ENCODE measurements around the gene PPP1R1B. TPM values are rescaled to one million over a fixed set of nuclear protein-coding genes. Genes with fewer than 3 reads are reported as not detected.

Gene PPP1R1B
- total and polyA plus RNA-seq, 2 experiments from 2014 or later, result 3.4 to 5.4 TPM

GRCh38 chr17:39676198-39676819 is 49.6 kb downstream of the PPP1R1B start:
- no peak overlapping the region; the same call in 1 of the 2 replicates for H3K27ac Mint-ChIP-seq
- no peak overlapping the region for H3K4me2 ChIP-seq
- H3K9me2 ChIP-seq (ENCODE audit: insufficient read depth), result no peaks in the 10 kb centered on the region
- H3K9me3 Mint-ChIP-seq, result no peaks in the 10 kb centered on the region
- no peaks in the 10 kb centered on the region for H3F3A ChIP-seq (replicated peaks; ENCODE audit: low read depth)
- no peak for TF ChIP-seq ZNF462 (CRISPR knock-in tag; IDR thresholded peaks at IDR 0.05)
- H3K27me3 ChIP-seq (ENCODE audit: insufficient read depth), result no peaks in the 10 kb centered on the region
- peaks cover 30% of the 10 kb centered on the region for H3K4me1 Mint-ChIP-seq
- no peak overlapping the region for H3K27ac ChIP-seq (ENCODE audit: low read depth)
- no peak overlapping the region for H2AFZ ChIP-seq
- H4K20me1 ChIP-seq (replicated peaks; ENCODE audit: insufficient read depth), result no peaks in the 10 kb centered on the region
- no peak overlapping the region for H3K4me3 Mint-ChIP-seq
- H3K36me3 Mint-ChIP-seq (ENCODE audit: low read depth), result peaks cover 16% of the 10 kb centered on the region; the same call in 2 of the 3 replicates
- H3K4me3 ChIP-seq, result no peak overlapping the region
- ATAC-seq (no peak), DNase-seq (ENCODE audit: low spot score) (no peak)
- H3K27me3 Mint-ChIP-seq (ENCODE audit: insufficient read depth, low read depth, poor library complexity), result peaks cover 27% of the 10 kb centered on the region
- 0 out of 2 replicates have a peak, but pooled peaks cover 5% of the 10 kb centered on the region for H3K4me1 ChIP-seq (ENCODE audit: insufficient read depth)
- H3K79me2 ChIP-seq (replicated peaks; ENCODE audit: insufficient read depth), result no peaks in the 10 kb centered on the region
- no peaks in the 10 kb centered on the region for H3K36me3 ChIP-seq (ENCODE audit: insufficient read depth)

- no peaks in the 10 kb centered on the region for H3K36me3 ChIP-seq (ENCODE audit: insufficient read depth)
- H3K27me3 Mint-ChIP-seq (ENCODE audit: insufficient read depth, low read depth, poor library complexity), result peaks cover 27% of the 10 kb centered on the region
- H3K4me2 ChIP-seq, result no peak overlapping the region
- no peaks in the 10 kb centered on the region for H3K27me3 ChIP-seq (ENCODE audit: insufficient read depth)
- DNase-seq (ENCODE audit: low spot score) (no peak), ATAC-seq (no peak)
- no peaks in the 10 kb centered on the region for H3K9me3 Mint-ChIP-seq
- no peak overlapping the region for H3K27ac ChIP-seq (ENCODE audit: low read depth)
- H3K4me1 Mint-ChIP-seq, result peaks cover 26% of the 10 kb centered on the region
- no peak overlapping the region for H3K27ac Mint-ChIP-seq
- H2AFZ ChIP-seq, result no peak overlapping the region
- H3F3A ChIP-seq (replicated peaks; ENCODE audit: low read depth), result no peaks in the 10 kb centered on the region
- no peak overlapping the region for H3K4me3 ChIP-seq
- H3K4me3 Mint-ChIP-seq, result no peak overlapping the region
- H3K36me3 Mint-ChIP-seq (ENCODE audit: low read depth), result peaks cover 16% of the 10 kb centered on the region
- no peaks in the 10 kb centered on the region for H3K9me2 ChIP-seq (ENCODE audit: insufficient read depth)
- no peaks in the 10 kb centered on the region for H3K79me2 ChIP-seq (replicated peaks; ENCODE audit: insufficient read depth)
- H4K20me1 ChIP-seq (replicated peaks; ENCODE audit: insufficient read depth), result no peaks in the 10 kb centered on the region
- H3K4me1 ChIP-seq (ENCODE audit: insufficient read depth), result 0 out of 2 replicates have a peak, but pooled peaks cover 5% of the 10 kb centered on the region
- TF ChIP-seq STAT1 (IDR thresholded peaks at IDR 0.05; ENCODE audit: unreplicated experiment), result no peak
- no peak for TF ChIP-seq NANOG (IDR thresholded peaks at IDR 0.05; ENCODE audit: borderline replicate concordance)
- no peak for TF ChIP-seq ZNF331 (CRISPR knock-in tag; IDR thresholded peaks at IDR 0.05; ENCODE audit: low read depth)
- no peak for TF ChIP-seq JUNB (IDR thresholded peaks at IDR 0.05; ENCODE audit: unreplicated experiment)
- TF ChIP-seq CTCF (conservative IDR thresholded peaks at IDR 0.05; ENCODE audit: low read depth in 2 of 2), result no peak
- TF ChIP-seq ETS1 (IDR thresholded peaks at IDR 0.05), result no peak
- no peak for TF ChIP-seq CREB1 (CRISPR knock-in tag; IDR thresholded peaks at IDR 0.05; ENCODE audit: low read depth)
- TF ChIP-seq EZH2 (IDR thresholded peaks at IDR 0.05; ENCODE audit: low read depth, unreplicated experiment), result no peak
- no peak for TF ChIP-seq POLR2AphosphoS5 (IDR thresholded peaks at IDR 0.05; ENCODE audit: low read depth)
- no peak for TF ChIP-seq ZNF114 (CRISPR knock-in tag; IDR thresholded peaks at IDR 0.05)
These were observed 50.3 kb downstream of the PPP1R1B start for GRCh38 chr17:39677072-39677471.

All from GM23338 (cell line).